ENCODE data around the gene CEACAM16.
"Not testable (repeated sequence)": the region's sequence is repeated elsewhere in the genome, so short reads cannot be mapped to it uniquely, and the experiment has no call there.

Gene CEACAM16

DNA sequence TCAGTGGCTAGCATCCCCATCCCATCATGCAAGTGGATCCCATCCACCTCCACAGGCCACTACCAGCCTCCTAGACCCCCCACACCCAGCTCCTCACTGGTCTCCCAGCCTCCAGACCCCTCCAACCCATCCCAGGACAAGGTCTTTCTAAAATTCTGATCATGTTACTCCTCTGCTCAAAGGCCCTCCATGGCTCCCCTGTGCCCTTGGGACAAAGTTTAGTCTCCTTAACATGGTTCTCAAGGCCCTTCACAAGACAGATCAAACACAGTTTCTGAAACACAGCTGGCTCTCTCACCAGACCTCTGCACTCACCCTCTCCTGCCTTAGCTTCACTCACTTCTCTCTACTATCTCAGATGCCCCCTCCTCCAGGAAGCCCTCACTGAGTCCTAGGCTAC, 18.4 kb upstream of the CEACAM16 start:
- FAIRE-seq, result no peak

DNA sequence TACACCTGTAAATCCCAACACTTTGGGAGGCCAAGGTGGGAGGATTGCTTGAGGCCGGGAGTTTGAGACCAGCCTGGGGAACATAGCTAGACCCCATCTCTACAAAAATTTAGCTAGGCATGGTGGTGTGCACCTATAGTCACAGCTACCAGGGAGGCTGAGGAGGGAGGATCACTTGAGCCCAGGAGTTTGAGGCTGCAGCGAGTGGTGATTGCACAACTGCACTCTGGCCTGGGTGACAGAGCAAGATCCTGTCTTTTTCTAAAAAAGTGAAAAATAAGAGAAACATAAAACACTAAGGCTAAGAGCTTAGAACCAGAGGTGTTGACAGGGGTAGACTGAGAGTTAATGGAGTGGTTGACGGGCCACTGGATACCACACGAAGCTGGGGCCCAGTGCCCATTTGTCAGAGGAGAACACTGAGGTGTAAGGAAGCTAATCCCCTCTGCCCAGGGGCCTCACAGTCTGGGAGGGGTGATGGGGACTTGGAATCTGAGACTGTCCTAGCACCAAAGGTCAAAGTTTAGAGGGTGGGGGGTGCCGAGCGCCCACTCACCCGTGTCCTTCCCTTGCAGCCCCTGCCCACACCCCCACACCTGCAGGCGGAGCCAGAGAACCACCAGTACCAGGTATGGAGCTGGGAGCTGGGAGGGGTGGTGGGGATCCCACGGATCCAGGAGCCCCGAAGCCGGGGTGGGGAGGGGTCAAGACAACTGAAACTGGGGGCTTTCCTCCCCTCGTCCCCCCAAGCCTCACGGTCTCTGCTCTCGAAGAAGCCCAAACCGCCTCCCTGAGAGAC, 16.8 kb upstream of the CEACAM16 start:
- FAIRE-seq, result no peak

DNA sequence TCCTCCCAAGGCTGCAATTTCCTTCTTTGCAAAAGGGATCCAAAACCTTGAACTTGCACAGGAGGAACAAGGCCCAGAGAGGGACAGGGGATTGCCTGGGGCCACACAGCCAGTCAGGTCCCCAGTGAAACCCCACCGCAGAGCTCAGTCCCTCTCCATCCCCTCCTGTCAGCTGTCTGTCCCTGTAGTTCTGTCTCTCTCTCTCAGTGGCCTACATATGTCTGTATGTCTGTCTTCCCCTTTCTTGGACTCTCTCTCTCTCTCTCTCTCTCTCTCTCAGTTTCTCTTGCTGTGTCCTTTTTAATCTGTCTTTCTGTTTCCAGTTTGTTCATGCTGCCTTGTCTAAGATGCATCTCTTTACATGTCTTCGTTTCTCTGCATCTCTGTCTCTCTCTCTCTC, 16.1 kb upstream of the CEACAM16 start:
- no peak for FAIRE-seq

DNA sequence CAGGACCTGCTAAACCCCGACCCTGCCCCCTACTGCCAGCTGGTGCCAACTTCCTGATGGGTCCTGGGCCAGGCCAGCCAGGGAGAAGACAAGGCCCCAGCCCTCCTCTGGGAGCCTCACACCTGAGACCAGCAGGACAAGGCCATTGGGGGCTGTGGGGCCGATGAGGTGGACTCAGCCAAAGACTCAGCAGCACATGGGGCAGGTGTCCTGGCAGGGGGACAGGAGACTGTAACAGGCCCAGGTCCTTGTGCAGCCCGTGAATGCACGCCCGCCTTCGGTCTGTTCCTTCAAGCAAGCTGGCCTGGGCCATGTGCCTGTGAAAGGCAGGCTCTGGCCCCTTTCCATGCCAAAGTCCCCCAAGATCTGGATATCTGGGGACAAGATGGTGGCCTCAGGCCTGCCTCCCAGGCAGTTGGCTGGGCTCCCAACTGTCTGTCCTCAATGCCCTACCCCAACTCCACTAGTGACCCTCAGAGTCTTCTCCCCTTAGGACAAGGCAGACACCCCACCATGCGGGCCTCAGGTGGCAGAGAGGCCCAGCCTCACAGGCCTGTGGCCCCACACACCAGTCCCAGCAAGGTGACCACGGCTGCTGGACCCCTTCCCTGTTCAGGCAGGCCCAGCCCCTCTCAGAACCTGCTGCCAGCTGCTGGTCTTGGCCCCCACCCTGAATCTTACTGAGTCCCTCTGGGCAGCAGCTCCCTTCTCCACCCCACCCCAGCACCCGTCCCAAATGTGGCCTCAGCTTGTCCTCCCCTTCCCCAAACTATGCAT, 15.3 kb upstream of the CEACAM16 start:
- no peak for FAIRE-seq

DNA sequence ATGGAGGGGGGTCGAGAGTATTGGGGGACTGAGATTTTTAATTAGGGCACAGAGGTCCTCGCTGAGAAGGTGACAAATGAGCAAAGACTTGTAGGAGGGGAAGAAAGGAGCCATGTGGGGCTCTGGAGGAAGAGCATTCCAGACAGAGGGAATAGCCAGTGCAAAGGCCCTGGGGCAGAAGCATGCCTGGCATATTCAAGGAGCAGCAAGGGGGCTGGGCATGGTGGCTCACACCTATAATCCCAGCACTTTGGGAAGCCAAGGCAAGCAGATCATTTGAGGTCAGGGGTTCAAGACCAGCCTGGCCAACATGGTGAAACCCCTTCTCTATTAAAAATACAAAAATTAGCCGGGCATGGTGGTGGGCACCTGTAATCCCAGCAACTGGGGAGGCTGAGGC, 14.6 kb upstream of the CEACAM16 start:
- FAIRE-seq, result not testable (repeated sequence)

DNA sequence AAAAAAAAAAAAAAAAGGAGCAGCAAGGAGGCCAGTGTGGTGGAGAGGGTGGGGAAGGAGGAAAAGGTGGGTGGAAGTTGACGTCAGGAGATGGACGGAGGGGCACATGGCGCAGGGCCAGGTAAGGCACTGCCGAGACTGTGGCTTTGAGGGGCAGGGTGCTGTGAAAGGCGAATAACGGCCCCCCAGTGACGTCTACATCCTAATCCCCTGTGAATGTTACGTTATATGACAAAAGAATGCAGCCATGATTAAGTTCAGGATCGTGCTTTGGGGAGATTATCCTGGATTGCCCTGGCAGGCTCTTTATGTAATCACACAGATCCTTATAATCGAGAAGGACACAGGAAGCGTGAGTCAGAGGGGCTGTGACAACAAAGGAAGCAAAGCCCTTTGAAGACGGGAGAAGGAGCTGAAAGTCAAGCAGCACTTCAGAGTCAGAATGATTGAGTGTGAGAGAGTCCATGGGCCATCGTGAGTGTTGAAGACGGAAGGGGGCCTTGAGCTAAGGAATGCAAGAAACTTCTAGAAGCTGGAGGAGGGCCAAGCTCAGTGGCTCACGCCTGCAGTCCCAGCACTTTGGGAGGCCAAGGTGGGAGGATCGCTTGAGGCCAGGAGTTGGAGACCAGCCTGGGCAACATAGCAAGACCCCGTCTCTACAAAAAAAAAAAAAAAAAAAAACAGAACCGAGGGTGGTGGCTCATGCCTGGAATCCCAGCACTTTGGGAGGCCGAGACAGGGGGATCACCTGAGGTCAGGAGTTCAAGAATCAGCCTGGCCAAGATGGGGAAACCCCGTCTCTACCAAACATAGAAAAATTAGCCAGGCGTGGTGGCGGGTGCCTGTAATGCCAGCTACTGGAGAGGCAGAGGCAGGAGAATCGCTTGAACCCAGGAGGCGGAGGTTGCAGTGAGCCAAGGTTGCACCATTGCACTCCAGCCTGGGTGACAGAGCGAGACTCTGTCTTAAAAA, 13.8 kb upstream of the CEACAM16 start:
- FAIRE-seq, result no peak

DNA sequence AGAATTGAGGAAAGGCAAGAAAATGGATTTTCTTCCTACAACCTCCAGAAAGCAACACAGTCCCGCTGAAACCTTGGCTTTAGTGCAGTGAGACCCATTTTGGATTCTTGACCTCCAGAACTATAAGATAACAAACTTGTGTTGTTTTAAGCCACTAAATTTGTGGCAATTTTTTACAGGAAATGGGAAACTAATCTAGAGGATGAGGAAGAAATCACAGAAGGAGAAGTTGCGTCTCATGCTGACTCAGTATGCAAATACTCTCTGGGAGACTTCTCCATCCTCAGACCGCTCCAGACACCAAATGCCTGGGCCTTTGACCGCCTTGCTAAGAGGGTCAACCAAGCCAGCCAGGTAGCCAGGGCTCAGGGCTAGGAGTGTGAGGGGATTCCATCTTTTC, 13.1 kb upstream of the CEACAM16 start:
- FAIRE-seq, result no peak

DNA sequence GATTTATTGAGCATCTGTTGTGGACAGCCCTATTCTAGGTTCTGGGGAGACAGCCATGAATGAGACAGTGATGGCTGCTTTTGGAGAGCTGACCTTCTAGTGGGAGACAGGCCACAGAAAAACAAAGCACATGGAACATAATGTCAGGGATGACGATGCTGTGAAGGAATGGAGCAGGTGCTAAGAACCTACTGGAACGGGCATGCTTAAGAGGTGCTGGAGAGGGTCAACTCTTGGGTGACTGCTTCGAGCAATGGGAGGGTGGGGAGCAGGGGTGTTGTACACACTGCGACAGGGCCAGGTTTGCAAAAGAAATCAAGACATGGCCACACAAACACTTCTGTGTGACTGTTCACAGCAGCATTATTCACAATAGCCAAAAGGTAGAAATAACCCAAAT, 12.1 kb upstream of the CEACAM16 start:
- FAIRE-seq, result no peak

DNA sequence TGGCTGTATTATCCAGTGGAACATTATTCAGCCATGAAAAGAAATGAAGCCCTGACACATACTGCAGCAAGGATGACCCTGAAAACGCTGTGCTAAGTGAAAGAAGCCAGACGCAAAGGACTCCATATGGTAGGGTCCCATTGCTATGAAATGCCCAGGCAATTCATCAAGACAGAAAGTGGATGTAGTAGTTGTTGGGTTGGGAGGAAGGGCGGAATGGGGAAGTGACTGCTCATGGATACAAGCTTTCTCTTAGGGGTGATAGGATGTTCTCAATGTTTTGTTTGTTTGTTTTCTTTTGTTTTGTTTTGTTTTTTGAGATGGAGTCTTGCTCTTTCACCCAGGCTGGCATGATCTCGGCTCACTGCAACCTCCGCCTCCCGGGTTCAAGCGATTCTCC, 11.1 kb upstream of the CEACAM16 start:
- no peak for FAIRE-seq

DNA sequence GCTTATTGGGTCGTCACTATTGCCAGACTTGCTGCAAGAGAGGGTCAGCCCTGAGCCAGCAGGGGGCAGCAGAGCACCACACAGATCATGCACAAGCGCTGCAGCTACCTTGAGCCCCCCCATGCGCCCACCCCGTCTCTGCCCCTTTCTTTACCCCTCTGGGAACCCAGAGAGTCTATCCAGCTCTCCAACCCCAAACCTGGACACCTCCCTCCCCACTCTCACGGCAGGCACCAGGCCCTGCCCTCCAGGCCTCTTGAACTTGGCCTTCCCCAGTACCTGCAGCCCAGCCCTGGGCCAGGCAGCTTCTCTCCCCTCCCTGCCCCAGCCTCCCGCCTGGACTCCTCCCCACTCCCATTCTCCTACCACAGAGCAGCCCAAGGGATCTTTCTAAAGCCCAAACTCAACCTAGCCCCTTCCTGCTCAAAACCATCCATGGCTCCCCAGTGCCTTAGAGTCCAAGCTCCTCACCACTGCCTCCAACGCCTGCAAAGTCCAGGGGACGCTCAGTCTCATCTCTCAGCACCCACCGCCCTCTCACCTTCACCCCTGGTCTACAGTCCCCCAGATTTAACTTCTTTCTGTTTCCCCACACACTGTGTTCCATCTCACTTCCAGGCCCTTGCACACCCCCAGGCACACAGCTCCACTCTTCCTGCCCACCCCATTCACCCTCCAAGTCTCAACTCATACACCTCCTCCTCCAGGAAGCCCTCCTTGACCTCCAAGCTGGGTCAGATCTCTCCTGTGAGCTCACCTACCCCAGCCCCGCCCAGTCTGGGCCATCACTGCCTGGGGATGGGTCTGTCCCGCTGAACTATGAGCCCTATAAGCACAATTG, 9.4 kb upstream of the CEACAM16 start:
- FAIRE-seq, result no peak

DNA sequence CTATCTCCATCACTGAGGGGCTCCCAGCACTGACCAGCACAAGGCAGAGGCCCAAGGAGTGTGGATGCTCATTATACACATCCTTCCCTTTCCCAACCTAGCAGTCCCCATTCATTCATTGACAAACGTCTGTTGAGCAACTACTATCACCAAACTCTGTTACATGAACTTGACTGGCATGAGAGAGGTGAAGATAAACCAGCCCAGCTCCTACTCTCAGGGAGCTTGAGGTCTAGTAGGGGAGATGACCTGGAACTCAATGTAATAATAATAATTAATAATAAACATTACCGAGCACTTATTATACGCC, 8.9 kb upstream of the CEACAM16 start:
- FAIRE-seq, result no peak

DNA sequence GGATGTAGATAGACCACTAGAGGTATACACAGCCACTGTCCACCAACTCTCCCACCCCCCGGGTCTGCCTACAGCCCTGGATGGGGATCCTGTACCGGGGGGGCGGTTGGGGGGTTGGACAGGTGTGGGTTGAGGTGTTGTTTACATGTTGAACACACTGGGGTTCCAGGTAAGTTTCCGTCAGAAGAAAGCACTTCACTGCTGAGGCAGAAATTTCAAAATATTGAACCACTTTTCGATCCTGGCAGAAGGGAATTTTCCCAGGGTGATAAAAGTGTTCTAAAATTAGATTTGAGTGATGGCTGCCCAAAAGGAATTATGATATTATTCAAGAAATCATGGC, 6.6 kb upstream of the CEACAM16 start:
- no peak for FAIRE-seq

DNA sequence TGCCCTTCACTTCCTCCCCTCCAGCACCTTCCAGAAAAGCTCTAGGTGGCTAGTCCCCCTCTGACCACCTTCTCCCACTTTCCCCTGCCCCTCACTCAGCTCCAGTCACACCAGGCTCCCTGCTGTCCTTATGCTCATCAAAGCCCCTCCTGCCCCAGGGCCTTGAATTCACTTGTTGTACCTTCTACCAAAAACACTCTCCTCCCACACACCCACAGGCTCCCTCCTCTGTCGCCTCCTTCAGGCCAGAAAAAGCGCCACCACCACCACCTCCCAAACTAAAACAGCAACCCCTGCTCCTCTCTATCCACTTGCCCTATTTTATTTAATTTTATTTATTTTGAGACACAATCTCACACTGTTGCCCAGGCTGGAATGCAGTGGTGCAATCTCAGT, 4.8 kb upstream of the CEACAM16 start:
- no peak for FAIRE-seq

DNA sequence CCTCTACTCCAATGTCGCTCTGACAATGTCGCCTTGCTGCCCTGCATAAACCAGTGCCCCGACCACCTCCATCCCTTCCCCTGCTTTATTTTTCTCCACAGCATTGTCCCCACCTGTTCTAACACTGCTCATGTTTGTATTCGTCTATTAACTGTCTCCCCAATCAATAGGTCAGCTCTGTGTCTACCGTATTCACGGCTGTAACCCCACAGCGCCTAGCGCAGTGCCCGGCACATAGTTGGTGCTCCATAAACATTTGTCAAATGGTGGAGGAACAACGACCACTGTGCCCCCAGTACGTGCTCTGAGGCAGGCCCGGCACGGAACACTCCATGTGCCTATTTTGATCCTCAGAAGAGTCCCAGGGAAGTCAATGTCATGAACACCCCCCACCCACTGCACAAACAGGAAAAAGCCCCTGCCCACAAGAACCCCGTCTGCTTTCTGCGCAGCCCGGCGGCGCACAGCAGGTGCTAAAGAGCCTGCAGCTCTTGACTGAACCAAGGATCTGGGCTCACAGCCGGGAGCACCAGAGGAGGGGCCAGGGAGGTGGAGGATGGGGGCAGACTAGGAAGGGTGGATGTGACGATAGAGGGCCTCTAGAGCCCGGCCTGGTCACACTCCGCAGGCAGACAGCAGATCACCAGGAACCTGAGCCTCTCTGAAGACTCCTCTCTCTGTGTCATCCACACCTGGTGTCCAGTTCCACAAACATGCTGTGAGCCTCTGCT, 1.8 kb upstream of the CEACAM16 start:
- no peak for FAIRE-seq

DNA sequence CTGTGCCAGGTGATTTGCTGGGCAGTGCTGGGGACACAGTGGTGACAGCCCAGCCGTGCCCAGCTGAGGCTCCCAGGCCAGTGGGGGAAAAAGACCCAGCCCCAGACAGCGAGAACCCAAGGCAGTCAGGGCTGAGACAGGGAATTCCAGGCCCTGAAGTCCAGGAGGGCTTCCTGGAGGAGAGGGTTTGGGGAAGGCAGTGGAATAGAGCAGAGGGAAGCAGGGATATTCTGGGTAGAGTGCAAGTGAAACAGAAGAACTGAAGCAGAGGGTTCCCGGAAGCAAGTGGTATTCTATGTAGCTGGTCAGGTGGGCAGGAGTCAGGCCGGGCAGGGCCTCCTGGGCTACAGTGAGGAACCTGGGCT, 1.3 kb upstream of the CEACAM16 start:
- no peak for FAIRE-seq

DNA sequence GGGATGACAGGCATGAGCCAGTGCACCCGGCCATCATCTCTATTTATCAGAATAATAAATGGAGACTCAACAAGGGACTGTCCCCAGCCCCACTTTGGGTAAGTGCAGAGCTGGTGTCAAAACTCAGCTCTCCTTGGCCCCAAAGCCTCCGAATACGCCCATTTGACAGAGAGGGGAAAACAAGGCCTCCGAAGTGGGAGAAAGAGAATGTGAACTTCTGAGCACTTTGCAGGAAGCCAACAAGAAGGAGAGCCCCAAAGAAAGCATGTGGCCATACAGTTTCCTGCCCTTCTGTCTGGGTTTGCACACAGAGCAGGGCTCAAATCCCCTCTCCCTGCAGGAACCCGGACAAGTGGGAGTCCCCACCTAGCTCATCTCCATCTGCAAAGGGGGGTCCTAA, 1.6 kb downstream of the CEACAM16 start:
- no peak for FAIRE-seq

DNA sequence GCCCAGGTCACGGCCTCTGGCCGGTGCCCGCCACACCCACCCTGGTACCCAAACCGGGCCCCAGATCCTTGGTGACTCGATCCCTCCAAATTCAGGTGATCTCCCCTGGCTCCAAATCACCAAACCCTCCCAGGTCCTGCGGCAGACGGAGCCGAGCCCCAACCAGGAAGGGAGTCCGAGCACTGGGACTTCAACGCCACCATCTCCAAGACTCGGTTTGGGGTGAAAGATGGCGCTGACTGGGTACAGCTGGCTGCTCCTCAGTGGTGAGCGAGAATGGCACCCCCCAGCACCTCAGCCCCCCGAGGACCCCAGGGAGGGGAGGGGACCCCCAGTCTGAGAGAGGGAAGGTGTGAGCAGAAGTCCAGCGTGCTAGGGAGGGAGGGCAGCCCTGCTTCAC, 2.3 kb downstream of the CEACAM16 start:
- no peak for FAIRE-seq

DNA sequence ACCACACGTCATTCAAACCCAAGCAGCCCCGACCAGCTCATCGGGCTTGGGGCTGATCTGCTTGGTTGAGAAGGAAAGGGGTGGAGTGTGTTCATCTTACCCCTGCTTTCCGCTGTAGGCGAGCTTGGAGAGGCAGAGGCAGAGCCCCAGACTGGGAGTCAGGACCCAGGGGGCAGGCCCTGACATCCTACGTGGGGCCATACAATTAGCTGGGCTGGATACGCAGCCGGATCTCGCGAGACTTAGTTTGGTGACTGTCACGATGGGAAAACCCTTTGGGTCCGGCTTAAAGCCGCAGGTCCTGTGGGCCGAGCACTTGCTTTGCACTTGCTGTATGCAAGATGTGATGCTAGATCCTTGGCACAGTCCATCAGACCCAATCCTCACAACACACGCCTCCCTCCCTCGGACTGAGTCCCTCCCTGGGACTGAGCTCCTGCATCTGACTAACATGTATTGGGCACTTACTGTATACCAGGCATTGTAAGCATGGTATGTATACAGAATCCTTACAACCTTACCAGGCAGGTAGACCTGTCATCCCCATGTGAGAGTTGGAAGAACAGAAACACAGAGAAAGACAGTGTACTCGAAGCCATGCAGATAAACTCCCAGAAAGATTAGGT, 3.7 kb downstream of the CEACAM16 start:
- FAIRE-seq, result no peak

DNA sequence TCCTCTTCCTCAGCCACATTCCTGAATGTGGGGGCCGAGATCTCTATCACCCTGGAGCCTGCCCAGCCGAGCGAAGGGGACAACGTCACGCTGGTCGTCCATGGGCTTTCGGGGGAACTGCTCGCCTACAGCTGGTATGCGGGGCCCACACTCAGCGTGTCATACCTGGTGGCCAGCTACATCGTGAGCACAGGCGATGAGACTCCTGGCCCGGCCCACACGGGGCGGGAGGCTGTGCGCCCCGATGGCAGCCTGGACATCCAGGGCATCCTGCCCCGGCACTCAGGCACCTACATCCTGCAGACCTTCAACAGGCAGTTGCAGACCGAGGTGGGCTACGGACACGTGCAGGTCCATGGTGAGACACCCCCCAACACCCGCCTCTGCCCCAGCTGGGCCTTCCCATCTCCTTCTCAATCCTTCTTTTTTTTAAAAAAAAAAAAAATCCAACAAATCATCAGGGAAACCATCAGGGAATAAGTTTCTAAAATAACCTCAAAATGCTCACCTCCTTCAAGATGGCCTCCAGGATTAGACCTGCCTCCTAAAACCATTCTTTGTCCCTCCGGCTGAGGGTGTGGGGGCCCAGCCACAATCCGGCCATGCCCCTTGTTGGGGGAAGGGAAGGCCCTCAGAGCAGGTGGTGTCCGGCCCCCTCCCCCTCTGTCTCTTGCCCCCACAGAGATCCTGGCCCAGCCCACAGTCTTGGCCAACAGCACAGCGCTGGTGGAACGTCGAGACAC, 4.6 kb downstream of the CEACAM16 start:
- FAIRE-seq, result no peak

DNA sequence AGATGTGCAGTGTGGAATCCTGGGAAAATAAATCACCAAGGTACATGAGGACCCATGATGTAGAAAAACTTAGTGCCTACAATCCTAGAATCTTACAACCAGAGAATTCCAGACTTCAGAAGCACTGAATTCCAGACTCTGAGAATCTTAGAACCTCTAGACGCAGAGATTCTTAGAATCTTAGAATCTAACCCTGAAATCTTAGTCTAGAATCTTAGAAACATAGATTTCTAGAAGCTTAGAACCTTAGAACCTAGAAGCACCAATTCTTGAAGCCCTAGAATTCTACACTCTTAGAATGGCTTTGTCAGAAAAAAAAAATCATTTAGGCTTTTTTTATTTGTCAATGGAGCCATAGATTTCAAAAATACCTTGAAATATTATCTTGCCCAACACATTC, 6.0 kb downstream of the CEACAM16 start:
- no peak for FAIRE-seq

Data from endometrium (tissue), 2 donors.